ENCODE data around the gene TMEM273.
A peak's percentile ranks its signal among the peaks of the same experiment; 100 is the strongest.

The TMEM273 gene

GRCh38 chr10:49152663-49153062 is 35.5 kb downstream of the TMEM273 start:
- no peaks in the 10 kb centered on the region for H3K36me3 ChIP-seq (ENCODE audit: control insufficient read depth in 1 of 2, insufficient read depth in 2 of 2, low read depth in 1 of 2, low read length in 2 of 2)
- no peak overlapping the region for H2BK5ac ChIP-seq (ENCODE audit: low read depth, low read length, poor library complexity, severe bottlenecking)
- DNase-seq: no peak
- 91% methylated on average over 4 of the region's 4 CpGs for WGBS
- H3K18ac ChIP-seq (ENCODE audit: low read depth in 1 of 2, low read length in 2 of 2): no peak overlapping the region
- H3K4me1 ChIP-seq (ENCODE audit: control insufficient read depth, insufficient read depth, low read depth, low read length): peaks cover 2% of the 10 kb centered on the region
- no peak overlapping the region for H3K14ac ChIP-seq (ENCODE audit: low read length in 2 of 2)
- H2BK12ac ChIP-seq (ENCODE audit: low read length in 2 of 2): no peak overlapping the region
- no peak overlapping the region for H3K4me3 ChIP-seq (ENCODE audit: insufficient read depth in 1 of 2, low read depth in 1 of 2, low read length in 2 of 2)
- H3K27ac ChIP-seq (ENCODE audit: low read length, poor library complexity, severe bottlenecking): no peak overlapping the region
- no peak overlapping the region for H3K4me2 ChIP-seq (ENCODE audit: low read length, poor library complexity, severe bottlenecking)
- no peak overlapping the region for H2BK15ac ChIP-seq (ENCODE audit: low read depth, poor library complexity, severe bottlenecking)
- H3K9ac ChIP-seq (ENCODE audit: low read length): no peak overlapping the region
- H3K9me3 ChIP-seq (ENCODE audit: control insufficient read depth, low read length): peaks cover under 1% of the 10 kb centered on the region
- H4K91ac ChIP-seq (ENCODE audit: low read length): no peak overlapping the region
- H2AFZ ChIP-seq (ENCODE audit: low read depth, low read length): no peak overlapping the region
- H3K79me1 ChIP-seq (replicated peaks; ENCODE audit: low read length, poor library complexity, severe bottlenecking): no peaks in the 10 kb centered on the region
- H2BK120ac ChIP-seq (ENCODE audit: low read depth, low read length): no peak overlapping the region
- H3K23ac ChIP-seq (ENCODE audit: low read length in 2 of 2): no peak overlapping the region
- peaks cover 0 to 7% of the 10 kb centered on the region in 2 experiments for H3K27me3 ChIP-seq (ENCODE audit: control insufficient read depth in 1 of 2, insufficient read depth in 1 of 2, low read length in 2 of 2)
- H4K8ac ChIP-seq (ENCODE audit: low read length): no peak overlapping the region
- H3K4ac ChIP-seq (ENCODE audit: low read depth in 1 of 2, low read length in 2 of 2): no peak overlapping the region
- no peak overlapping the region for H2AK5ac ChIP-seq (ENCODE audit: low read length, severe bottlenecking)

GRCh38 chr10:49152037-49152436 is 36.2 kb downstream of the TMEM273 start:
- Histone ChIP-seq H3K9me3 (ENCODE audit: control insufficient read depth, low read length) (peaks cover 3% of the 10 kb centered on the region), H2BK5ac (ENCODE audit: low read depth, low read length, poor library complexity, severe bottlenecking) (no peak overlapping the region), H3K18ac (ENCODE audit: low read depth in 1 of 2, low read length in 2 of 2) (no peak overlapping the region), H3K14ac (ENCODE audit: low read length in 2 of 2) (no peak overlapping the region), H3K4me1 (ENCODE audit: control insufficient read depth, insufficient read depth, low read depth, low read length) (peaks cover 2% of the 10 kb centered on the region), H3K23ac (ENCODE audit: low read length in 2 of 2) (no peak overlapping the region), H3K9ac (ENCODE audit: low read length) (no peak overlapping the region), H3K79me1 (replicated peaks; ENCODE audit: low read length, poor library complexity, severe bottlenecking) (no peaks in the 10 kb centered on the region), H2BK12ac (ENCODE audit: low read length in 2 of 2) (no peak overlapping the region), H2BK15ac (ENCODE audit: low read depth, poor library complexity, severe bottlenecking) (no peak overlapping the region), H3K27me3 (ENCODE audit: control insufficient read depth in 1 of 2, insufficient read depth in 1 of 2, low read length in 2 of 2) (peaks cover 0 to 7% of the 10 kb centered on the region in 2 experiments), H3K36me3 (ENCODE audit: control insufficient read depth in 1 of 2, insufficient read depth in 2 of 2, low read depth in 1 of 2, low read length in 2 of 2) (no peaks in the 10 kb centered on the region), H3K4ac (ENCODE audit: low read depth in 1 of 2, low read length in 2 of 2) (no peak overlapping the region), H2BK120ac (ENCODE audit: low read depth, low read length) (no peak overlapping the region), H4K8ac (ENCODE audit: low read length) (no peak overlapping the region), H2AK5ac (ENCODE audit: low read length, severe bottlenecking) (no peak overlapping the region), H3K27ac (ENCODE audit: low read length, poor library complexity, severe bottlenecking) (no peak overlapping the region), H4K91ac (ENCODE audit: low read length) (no peak overlapping the region), H2AFZ (ENCODE audit: low read depth, low read length) (no peak overlapping the region), H3K4me2 (ENCODE audit: low read length, poor library complexity, severe bottlenecking) (no peak overlapping the region), H3K4me3 (ENCODE audit: insufficient read depth in 1 of 2, low read depth in 1 of 2, low read length in 2 of 2) (no peak overlapping the region)
- no peak for DNase-seq
- WGBS: 80% methylated on average over 1 of the region's 4 CpGs

GRCh38 chr10:49151481-49151880 is 36.7 kb downstream of the TMEM273 start:
- no peak overlapping the region for H2BK5ac ChIP-seq (ENCODE audit: low read depth, low read length, poor library complexity, severe bottlenecking)
- H2BK120ac ChIP-seq (ENCODE audit: low read depth, low read length): no peak overlapping the region
- H3K9ac ChIP-seq (ENCODE audit: low read length): no peak overlapping the region
- H3K4me1 ChIP-seq (ENCODE audit: control insufficient read depth, insufficient read depth, low read depth, low read length): peaks cover 2% of the 10 kb centered on the region
- H3K18ac ChIP-seq (ENCODE audit: low read depth in 1 of 2, low read length in 2 of 2): no peak overlapping the region
- no peak overlapping the region for H2BK12ac ChIP-seq (ENCODE audit: low read length in 2 of 2)
- no CpG with 5 or more reads among the region's 1 CpG for WGBS
- no peak overlapping the region for H2BK15ac ChIP-seq (ENCODE audit: low read depth, poor library complexity, severe bottlenecking)
- H3K9me3 ChIP-seq (ENCODE audit: control insufficient read depth, low read length): peaks cover 3% of the 10 kb centered on the region
- H3K4ac ChIP-seq (ENCODE audit: low read depth in 1 of 2, low read length in 2 of 2): no peak overlapping the region
- no peaks in the 10 kb centered on the region for H3K36me3 ChIP-seq (ENCODE audit: control insufficient read depth in 1 of 2, insufficient read depth in 2 of 2, low read depth in 1 of 2, low read length in 2 of 2)
- H3K23ac ChIP-seq (ENCODE audit: low read length in 2 of 2): no peak overlapping the region
- H3K4me2 ChIP-seq (ENCODE audit: low read length, poor library complexity, severe bottlenecking): no peak overlapping the region
- no peak overlapping the region for H3K4me3 ChIP-seq (ENCODE audit: insufficient read depth in 1 of 2, low read depth in 1 of 2, low read length in 2 of 2)
- DNase-seq: no peak
- H3K27ac ChIP-seq (ENCODE audit: low read length, poor library complexity, severe bottlenecking): no peak overlapping the region
- no peak overlapping the region for H2AK5ac ChIP-seq (ENCODE audit: low read length, severe bottlenecking)
- H2AFZ ChIP-seq (ENCODE audit: low read depth, low read length): no peak overlapping the region
- H4K91ac ChIP-seq (ENCODE audit: low read length): no peak overlapping the region
- H3K79me1 ChIP-seq (replicated peaks; ENCODE audit: low read length, poor library complexity, severe bottlenecking): no peaks in the 10 kb centered on the region
- peaks cover 0 to 7% of the 10 kb centered on the region in 2 experiments for H3K27me3 ChIP-seq (ENCODE audit: control insufficient read depth in 1 of 2, insufficient read depth in 1 of 2, low read length in 2 of 2)
- no peak overlapping the region for H4K8ac ChIP-seq (ENCODE audit: low read length)
- no peak overlapping the region for H3K14ac ChIP-seq (ENCODE audit: low read length in 2 of 2)

- no peak overlapping the region for H3K23ac ChIP-seq (ENCODE audit: low read length in 2 of 2)
- peaks cover 3% of the 10 kb centered on the region for H3K9me3 ChIP-seq (ENCODE audit: control insufficient read depth, low read length)
- no peak overlapping the region for H2AFZ ChIP-seq (ENCODE audit: low read depth, low read length)
- H3K36me3 ChIP-seq (ENCODE audit: control insufficient read depth in 1 of 2, insufficient read depth in 2 of 2, low read depth in 1 of 2, low read length in 2 of 2): no peaks in the 10 kb centered on the region
- H2BK5ac ChIP-seq (ENCODE audit: low read depth, low read length, poor library complexity, severe bottlenecking): no peak overlapping the region
- H2BK12ac ChIP-seq (ENCODE audit: low read length in 2 of 2): no peak overlapping the region
- no peak overlapping the region for H3K4me3 ChIP-seq (ENCODE audit: insufficient read depth in 1 of 2, low read depth in 1 of 2, low read length in 2 of 2)
- DNase-seq: no peak
- no peak overlapping the region for H2AK5ac ChIP-seq (ENCODE audit: low read length, severe bottlenecking)
- peaks cover 0 to 7% of the 10 kb centered on the region in 2 experiments for H3K27me3 ChIP-seq (ENCODE audit: control insufficient read depth in 1 of 2, insufficient read depth in 1 of 2, low read length in 2 of 2)
- WGBS: 37% methylated on average over 2 of the region's 2 CpGs
- no peak overlapping the region for H2BK120ac ChIP-seq (ENCODE audit: low read depth, low read length)
- no peak overlapping the region for H2BK15ac ChIP-seq (ENCODE audit: low read depth, poor library complexity, severe bottlenecking)
- peaks cover 2% of the 10 kb centered on the region for H3K4me1 ChIP-seq (ENCODE audit: control insufficient read depth, insufficient read depth, low read depth, low read length)
- H3K9ac ChIP-seq (ENCODE audit: low read length): peak overlapping the region; percentile 14
- no peak overlapping the region for H3K27ac ChIP-seq (ENCODE audit: low read length, poor library complexity, severe bottlenecking)
- no peak overlapping the region for H3K4me2 ChIP-seq (ENCODE audit: low read length, poor library complexity, severe bottlenecking)
- no peak overlapping the region for H4K8ac ChIP-seq (ENCODE audit: low read length)
- H3K79me1 ChIP-seq (replicated peaks; ENCODE audit: low read length, poor library complexity, severe bottlenecking): no peaks in the 10 kb centered on the region
- no peak overlapping the region for H4K91ac ChIP-seq (ENCODE audit: low read length)
- H3K18ac ChIP-seq (ENCODE audit: low read depth in 1 of 2, low read length in 2 of 2): no peak overlapping the region
- H3K4ac ChIP-seq (ENCODE audit: low read depth in 1 of 2, low read length in 2 of 2): no peak overlapping the region
- H3K14ac ChIP-seq (ENCODE audit: low read length in 2 of 2): no peak overlapping the region
Observed at GRCh38 chr10:49151025-49151445, 37.2 kb downstream of the TMEM273 start.

Data from mesenchymal stem cell (in vitro differentiated cells and primary cell).